Amygdala (tissue), 56 donors: ENCODE data around the gene C11orf21.
A peak's percentile ranks its signal among the peaks of the same experiment; 100 is the strongest.

Source experiments
- DNase-seq, 56 donors: peaks; one replicate each; lab custom pipeline; 2025; lab: John Stamatoyannopoulos, UW

Gene C11orf21

GRCh38 chr11:2275334-2276279, 26.1 kb downstream of the C11orf21 start:
- DNase-seq, result no peak

GRCh38 chr11:2273771-2274170, 27.9 kb downstream of the C11orf21 start:
- no peak for DNase-seq

GRCh38 chr11:2273311-2273710, 28.4 kb downstream of the C11orf21 start:
- no peak for DNase-seq

- DNase-seq, result no peak
These were observed 28.8 kb downstream of the C11orf21 start for GRCh38 chr11:2272946-2273280.

- DNase-seq, result no peak
These were observed 29.3 kb downstream of the C11orf21 start for GRCh38 chr11:2272228-2272945.

GRCh38 chr11:2271327-2272227, 30.1 kb downstream of the C11orf21 start:
- no peak for DNase-seq

- peak in 3 of 56 donors; percentile 20 to 32 (median 31) for DNase-seq
These were observed 30.7 kb downstream of the C11orf21 start for GRCh38 chr11:2271077-2271326.

- no peak for DNase-seq
These were observed 31.2 kb downstream of the C11orf21 start, which contains the start of gene ASCL2 for GRCh38 chr11:2270322-2271076. Gene ASCL2, minus strand, starts transcription at chr11:2270588. Its CDS starts 256 bp downstream, at chr11:2270332.

GRCh38 chr11:2269601-2270321, 32.0 kb downstream of the C11orf21 start:
- no peak for DNase-seq

GRCh38 chr11:2268729-2269600, 32.8 kb downstream of the C11orf21 start:
- peak in 1 of 56 donors; percentile 26 for DNase-seq

GRCh38 chr11:2267851-2268728, 33.6 kb downstream of the C11orf21 start:
- DNase-seq, result no peak

- no peak for DNase-seq
These were observed 34.3 kb downstream of the C11orf21 start for GRCh38 chr11:2267306-2267850.

- DNase-seq, result no peak
These were observed 35.0 kb downstream of the C11orf21 start for GRCh38 chr11:2266586-2267305.

GRCh38 chr11:2265854-2266585, 35.7 kb downstream of the C11orf21 start:
- no peak for DNase-seq

- DNase-seq, result peak in 2 of 56 donors; percentile 27 to 49
These were observed 36.3 kb downstream of the C11orf21 start for GRCh38 chr11:2265396-2265795.
